GM18519 (cell line): ENCODE measurements around the gene EPB41L4B.

Source experiments
- ATAC-seq: cut with Tn5 transposase; IDR thresholded peaks from one replicate; pipeline ENCODE4 v1.9.1; 2021; ENCODE audit warnings: mild to moderate bottlenecking, moderate library complexity; ENCODE audit not compliant: unreplicated experiment, low FRiP score

EPB41L4B gene

GRCh38 chr9:109213285-109214121 lies 107.4 kb downstream of the EPB41L4B start:
- ATAC-seq, result no peak

- ATAC-seq, result no peak
Measured at GRCh38 chr9:109212768-109213167, 108.1 kb downstream of the EPB41L4B start.

GRCh38 chr9:109206670-109207069 lies 114.2 kb downstream of the EPB41L4B start:
- ATAC-seq, result no peak

- no peak for ATAC-seq
Measured at GRCh38 chr9:109205526-109205925, 115.3 kb downstream of the EPB41L4B start.

GRCh38 chr9:109203761-109204360 lies 117.0 kb downstream of the EPB41L4B start:
- ATAC-seq, result no peak

- ATAC-seq, result no peak
Measured at GRCh38 chr9:109199676-109200075, 121.2 kb downstream of the EPB41L4B start.

- no peak for ATAC-seq
Measured at GRCh38 chr9:109198736-109199382, 122.0 kb downstream of the EPB41L4B start.

GRCh38 chr9:109193974-109194556 lies 126.8 kb downstream of the EPB41L4B start:
- no peak for ATAC-seq

- ATAC-seq, result no peak
Measured at GRCh38 chr9:109192732-109193361, 128.0 kb downstream of the EPB41L4B start.

- no peak for ATAC-seq
Measured at GRCh38 chr9:109191746-109192145, 129.1 kb downstream of the EPB41L4B start.

- ATAC-seq, result no peak
Measured at GRCh38 chr9:109190151-109190550, 130.7 kb downstream of the EPB41L4B start.

- ATAC-seq, result no peak
Measured at GRCh38 chr9:109186857-109187520, 133.9 kb downstream of the EPB41L4B start.

GRCh38 chr9:109182940-109183798 lies 137.7 kb downstream of the EPB41L4B start:
- ATAC-seq, result no peak

GRCh38 chr9:109182550-109182939 lies 138.3 kb downstream of the EPB41L4B start:
- no peak for ATAC-seq

GRCh38 chr9:109181284-109181683 lies 139.6 kb downstream of the EPB41L4B start:
- ATAC-seq, result peak; percentile 70

- no peak for ATAC-seq
Measured at GRCh38 chr9:109179801-109180523, 140.9 kb downstream of the EPB41L4B start.

GRCh38 chr9:109176963-109177362 lies 143.9 kb downstream of the EPB41L4B start:
- ATAC-seq, result no peak

GRCh38 chr9:109176386-109176785 lies 144.5 kb downstream of the EPB41L4B start:
- no peak for ATAC-seq

- no peak for ATAC-seq
Measured at GRCh38 chr9:109172935-109173334, 147.9 kb downstream of the EPB41L4B start.
